T-helper 17 cell (primary cell): ENCODE data around the gene SLPI. TPM values are rescaled to one million over a fixed set of nuclear protein-coding genes. Genes with fewer than 3 reads are reported as not detected.
A peak's percentile ranks its signal among the peaks of the same experiment; 100 is the strongest.

Source experiments
- ATAC-seq: fragments of 150-1000 bp; cut with Tn5 transposase; 2 replicates; pipeline ENCODE4 v1.10.0; 2021; ENCODE audit warnings: mild to moderate bottlenecking, moderate library complexity
- DNase-seq, 3 donors: peaks; one replicate each; pipeline versions ENCODE4 v3.0.0 to v3.0.0-alpha.2; 2020 to 2021
- H3K9me3 ChIP-seq: one replicate; pipeline ENCODE4 v1.7.0; 2013; ENCODE audit warnings: low read length, mild to moderate bottlenecking; ENCODE audit not compliant: control insufficient read depth, poor library complexity, severe bottlenecking
- H3K27ac Mint-ChIP-seq: one replicate; pipeline ENCODE4 v1.8.0; 2022; ENCODE audit warnings: mild to moderate bottlenecking, moderate library complexity, mixed read lengths
- H3K27me3 Mint-ChIP-seq: one replicate; pipeline ENCODE4 v1.8.0; 2022; ENCODE audit warnings: mixed read lengths
- H3K36me3 Mint-ChIP-seq: one replicate; pipeline ENCODE4 v1.8.0; 2022; ENCODE audit warnings: low read depth, mixed read lengths
- H3K4me1 Mint-ChIP-seq: one replicate; pipeline ENCODE4 v1.8.0; 2022; ENCODE audit warnings: mild to moderate bottlenecking, mixed read lengths
- H3K4me3 Mint-ChIP-seq: one replicate; pipeline ENCODE4 v1.8.0; 2022; ENCODE audit warnings: mild to moderate bottlenecking, moderate library complexity, mixed read lengths
- total RNA-seq, 4 donors: library from RNA in 2 of 4; stranded (reverse) in 2 of 4; gene quantifications; one replicate each; pipeline ENCODE4 v1.2.3 and lab custom pipeline; 2022 to 2026

SLPI gene, protein sequence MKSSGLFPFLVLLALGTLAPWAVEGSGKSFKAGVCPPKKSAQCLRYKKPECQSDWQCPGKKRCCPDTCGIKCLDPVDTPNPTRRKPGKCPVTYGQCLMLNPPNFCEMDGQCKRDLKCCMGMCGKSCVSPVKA
- total RNA-seq (not detected), total RNA-seq (lab: John Stamatoyannopoulos, UW) (0 to 0.23 reads per million in 2 donors)

DNA sequence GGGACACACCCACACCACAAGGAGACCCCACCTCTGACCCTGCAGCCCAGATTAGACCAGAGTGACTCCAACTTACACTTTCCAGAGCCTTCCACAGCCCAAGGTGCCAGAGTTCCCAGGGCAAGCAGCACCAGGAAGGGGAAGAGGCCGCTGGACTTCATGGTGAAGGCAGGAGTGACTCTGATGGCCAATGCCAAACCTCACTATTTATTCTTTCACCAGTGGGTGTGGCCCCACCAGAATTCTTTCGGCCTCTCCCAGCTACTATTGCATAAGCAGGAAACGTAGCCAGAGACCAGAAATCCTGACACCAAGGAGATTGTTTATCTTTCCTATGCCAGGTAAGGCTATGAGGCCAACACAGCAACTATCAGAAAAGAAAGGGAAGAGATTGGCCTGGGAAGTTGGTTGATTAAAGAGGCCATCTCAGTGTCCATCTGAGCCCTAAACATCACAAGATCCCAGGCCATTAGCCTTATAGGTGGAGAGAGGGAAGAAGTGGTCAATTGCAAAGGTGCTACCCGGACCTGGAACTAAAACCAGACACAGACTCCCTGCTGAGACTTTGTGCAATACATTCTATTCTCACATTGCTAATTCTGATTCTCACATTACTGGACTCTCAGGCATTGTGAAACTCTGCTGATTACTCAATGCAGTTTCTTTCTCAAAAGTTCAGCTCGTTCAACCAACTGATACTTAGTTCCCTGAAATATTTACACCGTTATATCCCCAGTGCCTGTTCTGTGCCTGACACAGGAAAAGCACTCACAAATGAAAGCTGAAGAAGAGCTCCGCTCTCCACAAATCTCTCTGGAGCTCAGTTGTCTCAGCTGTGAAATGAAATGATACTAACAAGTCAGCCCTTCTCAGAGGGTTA is at the start of gene SLPI:
SLPI (minus strand) TSS at position 182 of the 880 bp plus-strand sequence; CDS start at position 161, 21 bp downstream.
- Mint-ChIP-seq H3K4me1 (peaks cover 5% of the 10 kb centered on the region), H3K27ac (no peak within 1 kb of the TSS), H3K36me3 (peaks cover 9% of the 10 kb centered on the region), H3K27me3 (peaks cover 77% of the 10 kb centered on the region), H3K4me3 (peak within 1 kb of the TSS; percentile 7)
- ATAC-seq = no peak
- no peaks in the 10 kb centered on the region for H3K9me3 ChIP-seq
- no peak for DNase-seq

- H3K27ac Mint-ChIP-seq = no peak overlapping the region
These were observed 49.5 kb upstream of the SLPI start for GRCh38 chr20:45303586-45304463.

GRCh38 chr20:45301824-45302271 is 47.5 kb upstream of the SLPI start:
- Mint-ChIP-seq H3K4me1 (peaks cover 5% of the 10 kb centered on the region), H3K27me3 (peaks cover 78% of the 10 kb centered on the region), H3K27ac (no peak overlapping the region), H3K4me3 (no peak overlapping the region), H3K36me3 (peaks cover 4% of the 10 kb centered on the region)
- ATAC-seq (no peak), DNase-seq (no peak)
- no peaks in the 10 kb centered on the region for H3K9me3 ChIP-seq

More at GRCh38 chr20:45303586-45304463, 49.5 kb upstream of the SLPI start:
- peaks cover 4% of the 10 kb centered on the region for H3K36me3 Mint-ChIP-seq
- H3K9me3 ChIP-seq = no peaks in the 10 kb centered on the region
- peaks cover 5% of the 10 kb centered on the region for H3K4me1 Mint-ChIP-seq
- H3K4me3 Mint-ChIP-seq = no peak overlapping the region
- DNase-seq = no peak
- no peak for ATAC-seq
- H3K27me3 Mint-ChIP-seq = peaks cover 76% of the 10 kb centered on the region

GRCh38 chr20:45300961-45301360 is 46.6 kb upstream of the SLPI start:
- ATAC-seq = peak; percentile 71
- H3K27me3 Mint-ChIP-seq = peaks cover 78% of the 10 kb centered on the region

GRCh38 chr20:45299786-45300185 is 45.4 kb upstream of the SLPI start:
- Mint-ChIP-seq H3K27ac (peak overlapping the region; percentile 39), H3K4me1 (peaks cover 5% of the 10 kb centered on the region), H3K4me3 (no peak overlapping the region), H3K27me3 (peaks cover 68% of the 10 kb centered on the region), H3K36me3 (peaks cover 7% of the 10 kb centered on the region)
- no peak for ATAC-seq
- no peaks in the 10 kb centered on the region for H3K9me3 ChIP-seq
- no peak for DNase-seq

More at GRCh38 chr20:45300961-45301360, 46.6 kb upstream of the SLPI start:
- Mint-ChIP-seq H3K4me3 (no peak overlapping the region), H3K27ac (no peak overlapping the region), H3K36me3 (peaks cover 7% of the 10 kb centered on the region), H3K4me1 (peaks cover 5% of the 10 kb centered on the region)
- no peak for DNase-seq
- H3K9me3 ChIP-seq = no peaks in the 10 kb centered on the region

GRCh38 chr20:45297786-45298497 is 43.6 kb upstream of the SLPI start:
- no peaks in the 10 kb centered on the region for H3K9me3 ChIP-seq
- Mint-ChIP-seq H3K27ac (no peak overlapping the region), H3K27me3 (peaks cover 56% of the 10 kb centered on the region), H3K4me1 (peaks cover 8% of the 10 kb centered on the region), H3K36me3 (peaks cover 7% of the 10 kb centered on the region), H3K4me3 (no peak overlapping the region)
- ATAC-seq (no peak), DNase-seq (no peak)

DNA sequence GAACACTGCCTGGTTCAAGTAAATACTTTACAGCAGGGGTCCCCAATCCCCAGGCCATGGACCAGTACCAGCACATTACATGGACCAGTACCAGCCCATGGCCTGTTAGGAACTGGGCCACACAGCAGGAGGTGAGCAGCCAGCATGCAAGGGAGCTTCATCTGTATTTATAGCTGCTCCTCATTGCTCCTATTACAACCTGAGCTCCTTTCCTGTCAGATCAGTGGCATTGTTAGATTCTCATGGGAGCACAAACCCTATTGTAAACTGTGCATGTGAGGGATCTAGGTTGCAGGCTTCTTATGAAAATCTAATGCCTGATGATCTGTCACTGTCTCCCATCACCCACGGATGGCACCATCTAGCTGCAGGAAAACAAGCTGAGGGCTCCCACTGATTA is 40.3 kb upstream of the SLPI start:
- peaks cover 12% of the 10 kb centered on the region for H3K4me1 Mint-ChIP-seq
- H3K4me3 Mint-ChIP-seq = no peak overlapping the region
- DNase-seq (no peak), ATAC-seq (no peak)
- H3K9me3 ChIP-seq = no peaks in the 10 kb centered on the region
- H3K27me3 Mint-ChIP-seq = peaks cover 47% of the 10 kb centered on the region
- H3K27ac Mint-ChIP-seq = no peak overlapping the region
- H3K36me3 Mint-ChIP-seq = peaks cover 5% of the 10 kb centered on the region

DNA sequence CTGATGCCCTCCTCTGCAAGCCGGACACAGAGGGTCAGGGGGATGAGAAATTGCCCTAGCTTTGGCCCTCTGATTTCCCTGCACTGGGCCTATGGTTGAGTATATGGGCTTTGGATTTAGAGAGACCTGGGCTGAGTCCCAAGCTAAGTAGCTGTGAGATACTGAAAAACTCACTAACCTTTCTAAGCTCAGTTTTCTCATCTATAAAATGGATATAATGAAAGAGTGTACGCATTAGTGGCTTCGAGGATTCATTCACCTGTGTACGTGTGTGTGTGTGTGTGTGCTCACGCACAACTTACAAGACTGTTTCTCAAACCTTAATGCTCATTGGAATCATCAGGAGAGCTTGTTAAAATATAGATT is 39.6 kb upstream of the SLPI start:
- no peak for ATAC-seq
- H3K4me3 Mint-ChIP-seq = peak overlapping the region; percentile 79
- H3K9me3 ChIP-seq = no peaks in the 10 kb centered on the region
- H3K27ac Mint-ChIP-seq = no peak overlapping the region
- H3K36me3 Mint-ChIP-seq = peaks cover 3% of the 10 kb centered on the region
- no peak for DNase-seq
- H3K4me1 Mint-ChIP-seq = peaks cover 12% of the 10 kb centered on the region
- peaks cover 45% of the 10 kb centered on the region for H3K27me3 Mint-ChIP-seq

DNA sequence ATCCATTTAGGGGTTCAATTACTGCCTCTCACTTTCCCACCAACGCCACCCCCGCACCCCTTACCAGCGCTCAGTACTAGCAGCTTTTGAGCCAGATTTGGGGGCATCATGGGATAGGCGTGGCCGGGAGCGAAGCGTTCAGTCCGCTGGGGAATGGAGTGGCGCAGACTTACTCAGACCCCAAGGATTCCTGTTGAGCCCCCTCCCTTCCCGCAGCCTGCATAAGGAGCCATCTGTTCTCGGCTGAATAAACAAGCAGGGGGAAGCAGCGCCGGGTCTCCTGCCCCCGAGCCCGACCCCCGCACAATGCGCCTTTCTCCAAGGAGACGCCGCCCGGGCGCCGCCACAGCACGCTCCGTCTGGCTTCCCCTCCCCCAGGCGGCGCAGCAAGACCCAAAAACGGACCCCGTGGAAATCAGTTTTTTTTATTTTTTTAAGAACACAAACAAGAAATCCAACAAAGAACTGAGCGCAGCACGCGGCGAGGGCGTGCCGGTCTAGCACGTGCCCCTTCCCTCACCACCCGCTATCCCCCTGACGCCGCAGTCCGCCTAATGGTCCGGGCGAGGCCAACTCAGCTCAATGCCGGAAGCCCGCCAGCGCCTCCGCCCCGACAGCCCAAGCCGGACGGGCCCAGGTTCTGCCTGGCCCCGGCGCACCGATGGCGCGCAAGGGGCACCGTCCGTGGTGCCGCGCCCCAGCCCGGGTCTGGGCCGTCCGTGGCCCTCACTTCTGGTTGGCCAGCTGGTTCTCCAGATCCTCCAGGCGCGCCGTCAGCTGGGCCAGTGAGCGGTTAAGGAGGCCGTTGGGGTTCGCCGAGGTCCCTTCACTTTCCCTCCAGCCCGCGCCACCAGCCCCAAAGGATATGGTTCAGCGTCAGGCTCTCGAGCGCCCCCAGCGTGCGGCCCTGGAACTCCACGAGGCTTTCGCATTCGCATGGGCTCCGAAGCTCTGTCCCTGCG is 39.0 kb upstream of the SLPI start:
- Mint-ChIP-seq H3K27me3 (peaks cover 45% of the 10 kb centered on the region), H3K4me3 (peak overlapping the region; percentile 79), H3K4me1 (peaks cover 12% of the 10 kb centered on the region), H3K27ac (no peak overlapping the region), H3K36me3 (peaks cover 3% of the 10 kb centered on the region)
- H3K9me3 ChIP-seq = no peaks in the 10 kb centered on the region
- ATAC-seq = peak; percentile 94
- DNase-seq = peak; percentile 64 to 75 (median 67)

DNA sequence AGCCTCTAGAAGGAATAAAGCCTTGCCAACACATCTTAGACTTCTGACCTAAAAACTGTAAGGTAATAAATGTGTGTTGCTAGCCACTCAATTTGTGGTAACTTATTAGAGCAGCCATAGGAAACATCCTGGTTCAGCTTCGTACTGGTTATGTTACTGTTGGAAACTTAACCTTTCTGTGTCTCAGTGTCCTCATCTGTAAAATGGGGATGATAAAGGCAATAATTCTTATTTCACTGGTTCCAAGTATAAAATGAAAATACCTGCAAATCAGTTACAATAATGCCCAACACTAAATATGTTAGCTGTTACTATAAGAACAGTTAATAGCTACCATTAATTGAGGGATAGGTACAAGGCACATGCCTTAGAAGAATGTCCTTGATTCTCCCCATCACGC is 38.0 kb upstream of the SLPI start:
- ATAC-seq (no peak), DNase-seq (no peak)
- Mint-ChIP-seq H3K36me3 (peaks cover 3% of the 10 kb centered on the region), H3K4me3 (peak overlapping the region; percentile 79), H3K27ac (no peak overlapping the region), H3K4me1 (peaks cover 12% of the 10 kb centered on the region), H3K27me3 (peaks cover 49% of the 10 kb centered on the region)
- no peaks in the 10 kb centered on the region for H3K9me3 ChIP-seq

DNA sequence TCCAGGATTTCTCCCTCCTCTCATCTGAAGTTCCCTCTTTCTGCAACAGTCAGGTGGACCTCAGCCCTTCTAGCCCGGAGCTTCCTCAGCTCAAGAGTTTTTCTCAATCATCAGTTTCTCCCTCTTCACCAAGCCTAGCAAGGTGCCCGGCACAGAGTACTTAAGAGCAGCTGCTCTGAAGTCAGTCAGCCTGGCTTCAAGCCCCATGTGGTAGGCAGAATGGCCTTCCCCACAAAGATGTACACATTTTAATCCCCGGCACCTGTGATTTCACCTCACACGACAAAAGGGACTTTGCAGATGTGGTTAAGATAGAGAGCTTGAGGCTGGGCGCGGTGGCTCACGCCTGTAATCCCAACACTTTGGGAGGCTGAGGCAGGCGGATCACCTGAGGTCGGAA is 37.2 kb upstream of the SLPI start:
- no peaks in the 10 kb centered on the region for H3K9me3 ChIP-seq
- Mint-ChIP-seq H3K4me3 (no peak overlapping the region), H3K27me3 (peaks cover 55% of the 10 kb centered on the region), H3K36me3 (peaks cover 3% of the 10 kb centered on the region), H3K27ac (no peak overlapping the region), H3K4me1 (peaks cover 12% of the 10 kb centered on the region)
- DNase-seq = no peak
- no peak for ATAC-seq
